Measurements from ENCODE around the gene LCN15. TPM values are rescaled to one million over a fixed set of nuclear protein-coding genes. Genes with fewer than 3 reads are reported as not detected.

LCN15 gene
- total and polyA plus RNA-seq, 2 of the 13 experiments (the other 11 are each of a cell fraction or from before 2014, with no cell fraction given), result 1.3 to 53.7 TPM

GRCh38 chr9:136787690-136788400, 23.5 kb upstream of the LCN15 start (continued):
- TF ChIP-seq PAXIP1 (CRISPR knock-in tag; conservative IDR thresholded peaks at IDR 0.05), result peak; percentile 54
- TF ChIP-seq ZBTB7B (CRISPR knock-in tag; IDR thresholded peaks at IDR 0.05), result peak; percentile 81; the same call in 1 of the 2 replicates
- TF ChIP-seq ZBTB20 (CRISPR knock-in tag; IDR thresholded peaks at IDR 0.05; ENCODE audit: borderline replicate concordance, low read depth), result peak; percentile 77; the same call in 1 of the 2 replicates
- TF ChIP-seq RBFOX2 (IDR thresholded peaks at IDR 0.05; ENCODE audit: low read depth, low read length), result peak; percentile 44; the same call in 1 of the 2 replicates
- peak; percentile 64; the same call in 1 of the 2 replicates for TF ChIP-seq TARDBP (CRISPR knock-in tag; IDR thresholded peaks at IDR 0.05)
- no peak for TF ChIP-seq ZNF639 (CRISPR knock-in tag; conservative IDR thresholded peaks at IDR 0.05)
- peak; percentile 73 for TF ChIP-seq KDM2A (CRISPR knock-in tag; IDR thresholded peaks at IDR 0.05; ENCODE audit: borderline replicate concordance, low read depth)
- TF ChIP-seq ZNF432 (CRISPR knock-in tag; IDR thresholded peaks at IDR 0.05; ENCODE audit: borderline replicate concordance), result no peak
- peak; percentile 74 for TF ChIP-seq ARID3A (IDR thresholded peaks at IDR 0.05; ENCODE audit: low read depth, low read length)
- TF ChIP-seq HNF1A (IDR thresholded peaks at IDR 0.05; ENCODE audit: low read depth), result no peak
- peak; percentile 30; the same call in 1 of the 2 replicates for TF ChIP-seq HNF1A (CRISPR knock-in tag; IDR thresholded peaks at IDR 0.05; ENCODE audit: borderline replicate concordance)
- 0 out of 2 replicates have a peak, but pooled peaks have one; percentile 43 for TF ChIP-seq PATZ1 (CRISPR knock-in tag; IDR thresholded peaks at IDR 0.05)
- no peak for TF ChIP-seq ZNF101 (CRISPR knock-in tag; IDR thresholded peaks at IDR 0.05; ENCODE audit: borderline replicate concordance, low read depth)
- peak; percentile 35; the same call in 1 of the 2 replicates for TF ChIP-seq GATA4 (IDR thresholded peaks at IDR 0.05; ENCODE audit: borderline replicate concordance, low read depth)
- peak; percentile 65; the same call in 1 of the 2 replicates for TF ChIP-seq ZBTB38 (CRISPR knock-in tag; IDR thresholded peaks at IDR 0.05)
